HG03045 (cell line): ENCODE results near the gene TNFRSF25.
"Not testable (repeated sequence)": the region's sequence is repeated elsewhere in the genome, so short reads cannot be mapped to it uniquely, and the experiment has no call there.

ENCODE experiments used
- ATAC-seq: cut with Tn5 transposase; IDR thresholded peaks from one replicate; pipeline ENCODE4 v1.9.1; 2021; ENCODE audit warnings: mild to moderate bottlenecking, moderate library complexity; ENCODE audit not compliant: unreplicated experiment

TNFRSF25 gene

DNA sequence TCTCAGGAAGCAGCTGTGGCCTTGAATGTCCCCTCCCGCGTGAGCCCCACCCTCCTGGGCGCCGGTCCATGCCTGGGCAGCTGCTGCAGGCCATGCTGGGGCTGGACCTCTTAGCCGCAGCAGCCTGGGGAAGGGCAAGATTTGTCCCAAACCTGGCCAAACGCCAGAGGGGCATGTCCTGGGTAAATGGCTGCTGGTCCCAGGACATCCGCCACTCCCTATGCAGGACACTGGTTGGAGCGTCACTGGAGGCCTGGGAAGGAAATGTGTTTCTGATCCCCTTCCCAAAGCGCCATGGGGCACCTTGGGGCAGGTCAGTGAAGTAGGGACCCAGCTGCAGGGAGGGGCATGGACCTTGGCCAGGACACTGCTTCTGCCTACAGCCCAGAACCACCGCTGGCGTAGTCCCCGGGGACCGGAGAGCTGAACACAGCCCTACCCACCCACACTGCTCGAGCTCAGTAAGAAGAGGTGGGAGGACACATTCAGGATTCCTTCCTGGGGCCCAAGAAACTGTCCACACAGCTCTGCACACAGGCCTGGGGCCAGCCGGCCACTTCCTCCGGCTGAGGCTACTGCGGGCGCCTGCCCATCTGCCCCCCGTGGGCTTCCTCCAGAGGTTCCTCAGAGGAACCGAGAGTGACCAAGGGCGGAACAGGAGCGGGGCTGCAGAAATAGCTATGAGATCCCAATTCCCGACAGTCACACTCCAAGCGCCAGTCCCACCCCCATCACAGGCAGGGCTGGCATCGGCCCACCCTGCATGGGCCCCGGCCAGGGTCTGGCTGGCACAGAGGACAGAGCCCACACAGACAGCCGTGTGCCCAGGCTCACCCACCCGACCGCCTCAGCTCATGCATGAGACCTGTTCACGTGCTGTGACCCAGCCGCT, 36.3 kb upstream of the TNFRSF25 start:
- no peak for ATAC-seq

- no peak for ATAC-seq
Measured at GRCh38 chr1:6501279-6501813, 35.4 kb upstream of the TNFRSF25 start.

DNA sequence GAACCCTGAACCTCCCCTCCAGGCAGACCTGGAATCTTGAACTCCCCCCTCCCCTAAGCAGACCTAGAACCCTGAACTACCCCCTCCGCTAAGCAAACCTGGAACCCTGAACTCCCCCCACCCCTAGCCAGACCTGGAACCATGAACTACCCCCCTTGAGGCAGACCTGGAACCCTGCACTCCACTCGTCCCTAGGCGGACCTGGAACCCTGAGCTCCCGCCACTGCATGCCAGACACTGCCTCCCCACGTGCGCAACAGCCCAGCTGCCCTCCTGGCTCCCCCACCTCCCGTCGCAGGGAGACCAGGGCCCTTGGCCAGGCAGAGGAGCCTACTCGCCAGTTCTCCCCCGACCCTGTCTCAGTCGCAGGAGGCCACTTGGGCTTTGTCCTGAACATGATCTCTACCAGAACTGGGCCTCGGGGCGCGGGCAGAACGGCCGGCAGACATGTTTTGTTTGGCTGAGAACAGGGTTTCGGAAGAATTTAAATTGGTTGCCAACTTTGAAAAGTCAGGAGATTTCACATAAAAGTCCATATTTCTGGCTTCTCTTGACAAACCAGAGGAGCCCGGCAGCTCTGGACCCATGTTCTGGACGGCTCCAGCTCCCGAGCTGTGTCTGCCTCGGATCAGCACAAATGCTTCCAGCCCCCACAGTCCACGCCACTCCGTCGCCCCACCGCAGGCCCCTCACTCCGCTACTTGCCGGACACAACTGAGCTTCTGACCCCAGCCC, 34.7 kb upstream of the TNFRSF25 start:
- ATAC-seq = no peak

- no peak for ATAC-seq
Measured at GRCh38 chr1:6499296-6499695, 33.3 kb upstream of the TNFRSF25 start.

- ATAC-seq = no peak
Measured at GRCh38 chr1:6498576-6499111, 32.7 kb upstream of the TNFRSF25 start.

DNA sequence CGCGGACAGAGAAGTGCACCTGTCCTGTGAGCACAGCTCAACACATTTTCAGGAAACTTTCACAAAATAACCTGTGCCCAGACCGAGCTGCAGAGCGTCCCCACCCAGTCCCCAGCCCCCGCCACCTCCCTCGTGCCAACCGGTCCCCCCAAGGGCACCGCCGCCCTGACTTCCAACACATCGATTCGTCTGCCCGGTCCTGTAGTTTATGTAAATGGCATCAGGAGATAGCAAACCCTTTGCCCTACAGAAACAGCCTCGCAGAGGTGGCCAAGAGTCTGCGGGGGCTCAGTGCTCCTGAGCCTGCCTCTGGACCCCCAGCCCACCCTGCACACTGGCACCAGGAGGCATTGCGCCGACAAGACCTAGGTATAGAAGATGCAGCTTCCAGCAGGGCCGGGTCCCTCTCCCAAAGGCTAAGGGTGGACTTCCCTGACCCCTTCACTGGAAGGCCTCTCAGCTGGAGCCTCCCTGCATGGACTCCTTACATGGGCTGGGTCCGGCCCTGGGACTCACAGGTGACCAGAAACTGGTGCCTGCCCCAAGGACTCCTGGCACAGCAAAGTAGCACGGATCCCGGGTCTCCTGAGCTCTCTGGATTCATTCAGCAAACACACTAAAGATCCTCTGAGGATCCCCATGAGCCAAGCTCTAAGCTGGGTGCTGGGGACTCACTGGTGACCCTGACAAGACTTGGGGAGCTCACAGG, 32.0 kb upstream of the TNFRSF25 start:
- ATAC-seq = no peak

- no peak for ATAC-seq
Measured at GRCh38 chr1:6497215-6497866, 31.4 kb upstream of the TNFRSF25 start.

DNA sequence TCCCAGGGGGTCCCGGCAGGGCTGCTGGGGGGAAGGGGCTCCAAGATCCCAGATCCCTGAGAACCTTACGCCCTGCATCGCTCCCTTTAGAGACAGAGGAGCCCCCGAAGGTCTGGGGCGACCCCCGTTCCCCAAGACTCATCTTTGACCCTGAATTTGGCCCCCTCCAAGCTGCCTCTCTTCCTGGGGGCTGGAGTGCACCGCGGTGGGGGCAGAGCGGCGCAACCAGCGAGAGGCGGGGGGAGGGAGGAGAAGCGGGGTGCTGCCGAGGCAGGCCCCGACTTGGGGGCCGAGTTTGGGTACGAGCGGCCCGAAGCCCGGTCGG, 30.9 kb upstream of the TNFRSF25 start:
- no peak for ATAC-seq

GRCh38 chr1:6496365-6496721, 30.4 kb upstream of the TNFRSF25 start:
- ATAC-seq = no peak

GRCh38 chr1:6495540-6496364, 29.8 kb upstream of the TNFRSF25 start:
- ATAC-seq = no peak

DNA sequence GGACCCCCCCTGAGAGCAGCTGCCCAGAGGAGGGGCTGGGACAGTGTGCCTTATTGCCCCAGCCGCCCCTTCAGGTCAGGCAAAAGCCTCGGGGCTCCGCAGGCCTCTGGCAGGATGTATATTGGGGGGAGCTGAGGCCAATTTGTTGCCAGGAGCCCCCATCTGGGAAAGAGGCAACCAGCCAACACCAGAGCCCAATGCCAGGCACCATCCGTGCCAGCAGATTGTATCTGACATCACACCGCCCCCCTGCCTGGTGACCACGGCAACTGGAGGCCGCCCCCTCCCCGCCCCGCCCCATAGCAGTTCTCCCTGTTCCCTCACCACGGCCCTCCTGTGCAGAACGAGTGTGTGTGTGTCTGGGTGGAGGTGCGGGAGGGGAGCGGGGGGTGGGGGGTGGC, 29.1 kb upstream of the TNFRSF25 start:
- ATAC-seq = no peak

GRCh38 chr1:6494627-6495026, 28.7 kb upstream of the TNFRSF25 start:
- no peak for ATAC-seq

DNA sequence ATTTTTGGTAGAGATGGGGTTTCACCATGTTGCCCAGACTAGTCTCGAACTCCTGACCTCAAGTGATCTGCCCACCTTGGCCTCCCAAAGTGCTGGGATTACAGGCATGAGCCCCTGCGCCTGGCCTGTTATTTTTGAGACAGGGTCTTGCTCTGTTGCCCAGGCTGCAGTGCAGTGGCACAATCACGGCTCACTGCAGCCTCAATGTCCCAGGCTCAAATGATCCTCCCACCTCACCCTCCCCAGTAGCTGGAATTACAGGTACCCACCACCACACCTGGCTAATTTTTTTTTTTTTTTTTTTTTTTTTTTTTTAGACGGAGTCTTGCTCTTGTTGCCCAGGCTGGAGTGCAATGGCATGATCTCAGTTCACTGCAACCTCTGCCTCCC, 27.9 kb upstream of the TNFRSF25 start:
- ATAC-seq = not testable (repeated sequence)

DNA sequence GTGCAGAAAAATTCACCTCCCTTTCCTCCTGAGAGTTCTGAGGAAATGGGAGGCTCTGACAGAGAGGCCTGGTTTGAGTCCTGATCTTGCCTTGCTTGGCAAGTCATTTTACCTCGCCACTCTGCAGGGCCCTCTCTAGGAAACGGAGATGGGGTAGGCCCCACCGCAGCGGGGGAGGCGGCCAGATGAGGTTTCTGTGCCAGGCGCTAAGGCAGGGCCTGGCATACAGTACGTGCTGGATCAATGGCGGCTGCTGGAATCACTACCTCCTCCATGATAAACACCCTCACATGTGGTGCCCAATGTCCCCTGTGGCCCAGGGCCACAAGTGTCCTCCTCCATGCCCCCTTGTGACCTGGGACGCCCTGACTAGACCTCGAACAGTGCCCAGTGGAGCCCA, 26.0 kb upstream of the TNFRSF25 start:
- no peak for ATAC-seq

GRCh38 chr1:6491480-6491962, 25.5 kb upstream of the TNFRSF25 start, which contains the start of gene PLEKHG5:
TSS of gene PLEKHG5 (minus strand) at chr1:6491667. CDS start at chr1:6477571, 14,096 bp downstream.
- ATAC-seq = no peak

DNA sequence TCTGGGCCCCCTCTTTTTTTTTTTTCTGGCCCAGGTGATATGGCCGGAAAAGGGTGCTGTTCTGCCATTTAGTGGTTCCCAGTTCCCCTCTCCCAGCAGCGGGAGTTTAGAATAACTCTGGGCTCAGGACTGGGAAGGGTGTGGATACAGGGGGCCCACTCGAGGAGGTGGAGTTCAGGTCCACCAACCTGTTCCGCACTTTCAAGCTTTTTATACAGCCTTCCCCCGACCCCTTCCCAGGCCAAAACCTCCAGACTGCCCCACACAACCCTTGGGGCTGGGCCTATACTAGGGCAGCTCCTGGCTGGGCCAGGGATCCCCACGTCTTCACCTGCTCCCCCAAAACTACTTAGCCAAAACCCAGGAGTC, 25.1 kb upstream of the TNFRSF25 start:
- ATAC-seq = no peak

DNA sequence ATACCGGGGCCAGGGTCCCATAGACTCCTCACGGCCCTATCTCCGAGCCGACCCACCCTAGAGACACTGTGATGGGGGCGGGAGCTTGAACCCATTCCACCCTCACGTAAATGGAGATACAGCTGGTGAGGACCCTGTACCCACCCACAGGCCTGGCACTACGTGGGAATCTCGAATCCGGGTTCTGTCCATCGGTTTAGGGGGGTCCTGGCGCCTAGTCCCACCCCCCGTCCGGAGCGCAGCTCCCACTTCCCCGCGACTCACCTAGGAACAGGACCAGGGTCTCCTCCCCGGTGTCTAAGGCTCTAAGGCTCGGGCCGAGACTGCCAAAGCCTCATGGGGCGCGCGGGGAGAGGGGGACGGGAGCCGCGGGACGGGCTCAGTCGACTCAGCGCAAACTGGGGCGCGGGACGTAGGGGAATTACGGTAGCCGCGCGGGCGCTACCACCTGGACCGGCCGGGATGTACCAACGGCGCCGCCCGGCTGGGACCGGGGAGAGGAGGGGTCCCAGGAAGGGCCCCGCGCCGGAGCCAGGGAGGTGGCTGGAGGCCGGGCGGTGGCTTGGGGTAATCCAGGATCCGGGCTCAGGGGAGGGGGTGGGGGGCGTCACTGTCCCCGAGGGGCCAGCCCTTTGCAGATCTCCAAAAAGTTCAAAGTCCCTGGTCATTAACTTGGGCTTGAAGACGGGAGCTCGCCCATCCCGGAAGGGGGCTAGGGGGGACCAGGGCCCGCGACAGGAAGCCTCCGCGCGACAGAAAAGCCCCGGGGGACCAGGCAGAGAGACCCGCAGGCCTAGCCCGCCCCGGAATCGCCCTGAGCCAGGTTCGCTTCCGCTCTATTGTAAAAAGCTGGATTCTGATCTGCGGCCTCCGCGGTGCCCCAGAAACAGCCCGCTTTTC, 24.5 kb upstream of the TNFRSF25 start:
- peak; percentile 7 for ATAC-seq

- ATAC-seq = peak; percentile 56
Measured at GRCh38 chr1:6489799-6490180, 23.8 kb upstream of the TNFRSF25 start.

GRCh38 chr1:6489383-6489765, 23.4 kb upstream of the TNFRSF25 start:
- ATAC-seq = no peak
